Measurements from ENCODE around the gene VIL1. TPM values are rescaled to one million over a fixed set of nuclear protein-coding genes. Genes with fewer than 3 reads are reported as not detected.

Gene VIL1
- total RNA-seq, 1 experiment from 2014 or later = 0.18 TPM

DNA sequence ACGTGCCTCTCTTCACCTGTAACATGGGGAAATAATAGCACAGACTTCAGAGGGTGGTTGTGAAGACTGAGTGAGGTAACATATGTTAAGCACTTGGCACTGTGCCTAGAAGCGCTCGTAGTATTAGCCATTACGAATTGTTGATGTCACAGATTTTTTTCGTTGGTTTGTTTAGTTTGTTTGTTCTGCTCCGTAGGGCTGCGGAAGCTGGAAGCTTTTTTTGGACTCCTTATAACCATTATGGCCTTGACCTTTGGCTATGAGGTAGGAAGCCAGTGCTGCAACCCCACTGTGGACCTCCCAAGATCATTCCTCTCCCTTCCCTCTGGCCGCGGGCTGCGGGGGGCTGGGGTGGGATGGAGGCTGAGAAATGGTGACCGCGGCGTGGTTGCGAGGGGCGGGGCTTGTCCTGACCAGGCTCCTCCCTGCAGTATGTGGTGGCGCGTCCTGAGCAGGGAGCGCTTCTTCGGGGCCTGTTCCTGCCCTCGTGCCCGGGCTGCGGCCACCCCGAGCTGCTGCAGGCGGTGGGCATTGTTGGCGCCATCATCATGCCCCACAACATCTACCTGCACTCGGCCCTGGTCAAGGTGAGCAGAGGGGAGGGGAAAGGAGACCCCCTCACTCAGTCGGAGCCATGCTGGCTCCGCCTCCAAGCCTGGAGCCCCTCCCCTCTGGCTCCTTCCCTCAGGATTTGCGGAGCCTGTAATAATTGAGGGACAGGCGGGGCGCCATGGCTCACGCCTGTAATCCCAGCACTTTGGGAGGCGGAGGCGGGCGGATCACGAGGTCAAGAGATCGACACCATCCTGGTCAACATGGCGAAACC is 31.3 kb upstream of the VIL1 start:
- Histone ChIP-seq H3K4me3 (ENCODE audit: low read depth in 2 of 2, low read length in 2 of 2) (peak overlapping the region; percentile 12 to 42), H3K36me3 (ENCODE audit: control insufficient read depth, insufficient read depth, low read length) (no peaks in the 10 kb centered on the region), H3K4me1 (ENCODE audit: control insufficient read depth, insufficient read depth, low read length) (0 out of 2 replicates have a peak, but pooled peaks cover 6% of the 10 kb centered on the region), H3K27ac (ENCODE audit: low read length) (no peak overlapping the region), H3K9me3 (ENCODE audit: control insufficient read depth, insufficient read depth, low read depth, low read length) (no peaks in the 10 kb centered on the region), H3K27me3 (ENCODE audit: control insufficient read depth, insufficient read depth, low read length) (no peaks in the 10 kb centered on the region)
- TF ChIP-seq POLR2AphosphoS5 (IDR thresholded peaks at IDR 0.05; ENCODE audit: low read depth, low read length) (no peak), TCF7L2 (IDR thresholded peaks at IDR 0.05; ENCODE audit: low read depth, low read length) (no peak), SIN3A (IDR thresholded peaks at IDR 0.05; ENCODE audit: borderline replicate concordance, insufficient read depth, low read depth, low read length) (no peak), CTCF (IDR thresholded peaks at IDR 0.05) (no peak)
- TF ChIP-seq, protein P1, sequence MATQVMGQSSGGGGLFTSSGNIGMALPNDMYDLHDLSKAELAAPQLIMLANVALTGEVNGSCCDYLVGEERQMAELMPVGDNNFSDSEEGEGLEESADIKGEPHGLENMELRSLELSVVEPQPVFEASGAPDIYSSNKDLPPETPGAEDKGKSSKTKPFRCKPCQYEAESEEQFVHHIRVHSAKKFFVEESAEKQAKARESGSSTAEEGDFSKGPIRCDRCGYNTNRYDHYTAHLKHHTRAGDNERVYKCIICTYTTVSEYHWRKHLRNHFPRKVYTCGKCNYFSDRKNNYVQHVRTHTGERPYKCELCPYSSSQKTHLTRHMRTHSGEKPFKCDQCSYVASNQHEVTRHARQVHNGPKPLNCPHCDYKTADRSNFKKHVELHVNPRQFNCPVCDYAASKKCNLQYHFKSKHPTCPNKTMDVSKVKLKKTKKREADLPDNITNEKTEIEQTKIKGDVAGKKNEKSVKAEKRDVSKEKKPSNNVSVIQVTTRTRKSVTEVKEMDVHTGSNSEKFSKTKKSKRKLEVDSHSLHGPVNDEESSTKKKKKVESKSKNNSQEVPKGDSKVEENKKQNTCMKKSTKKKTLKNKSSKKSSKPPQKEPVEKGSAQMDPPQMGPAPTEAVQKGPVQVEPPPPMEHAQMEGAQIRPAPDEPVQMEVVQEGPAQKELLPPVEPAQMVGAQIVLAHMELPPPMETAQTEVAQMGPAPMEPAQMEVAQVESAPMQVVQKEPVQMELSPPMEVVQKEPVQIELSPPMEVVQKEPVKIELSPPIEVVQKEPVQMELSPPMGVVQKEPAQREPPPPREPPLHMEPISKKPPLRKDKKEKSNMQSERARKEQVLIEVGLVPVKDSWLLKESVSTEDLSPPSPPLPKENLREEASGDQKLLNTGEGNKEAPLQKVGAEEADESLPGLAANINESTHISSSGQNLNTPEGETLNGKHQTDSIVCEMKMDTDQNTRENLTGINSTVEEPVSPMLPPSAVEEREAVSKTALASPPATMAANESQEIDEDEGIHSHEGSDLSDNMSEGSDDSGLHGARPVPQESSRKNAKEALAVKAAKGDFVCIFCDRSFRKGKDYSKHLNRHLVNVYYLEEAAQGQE (IDR thresholded peaks at IDR 0.05; ENCODE audit: insufficient read depth in 1 of 2, low read depth in 2 of 2, low read length in 1 of 2) = no peak
- CTCF ChIA-PET = no interaction called here
- ATAC-seq (peak; percentile 78), DNase-seq (ENCODE audit: low read depth, low spot score) (no peak)
- POLR2A ChIA-PET = no interaction called here
- no TSS peak for BruUV-seq (replicated peaks)
- intact Hi-C loops (cut with micrococcal nuclease; ENCODE audit: unreplicated experiment) = no loop called here
- in situ Hi-C loops (cut with HindIII; ENCODE audit: low pct_unique_long_range_greater_than_20kb, low sequenced_read_pairs) = no loop called here

GRCh38 chr2:218389333-218390150 is 29.4 kb upstream of the VIL1 start:
- no peak for ATAC-seq
- BruUV-seq (replicated peaks) = no TSS peak
- Histone ChIP-seq H3K9me3 (ENCODE audit: control insufficient read depth, insufficient read depth, low read depth, low read length) (no peaks in the 10 kb centered on the region), H3K4me3 (ENCODE audit: low read depth in 2 of 2, low read length in 2 of 2) (no peak overlapping the region), H3K4me1 (ENCODE audit: control insufficient read depth, insufficient read depth, low read length) (peaks cover 14% of the 10 kb centered on the region), H3K27me3 (ENCODE audit: control insufficient read depth, insufficient read depth, low read length) (no peaks in the 10 kb centered on the region), H3K36me3 (ENCODE audit: control insufficient read depth, insufficient read depth, low read length) (no peaks in the 10 kb centered on the region), H3K27ac (ENCODE audit: low read length) (no peak overlapping the region)
- intact Hi-C loops (cut with micrococcal nuclease; ENCODE audit: unreplicated experiment) (no loop called here), in situ Hi-C loops (cut with HindIII; ENCODE audit: low pct_unique_long_range_greater_than_20kb, low sequenced_read_pairs) (no loop called here)
- TF ChIP-seq CTCF (IDR thresholded peaks at IDR 0.05) (no peak), TCF7L2 (IDR thresholded peaks at IDR 0.05; ENCODE audit: low read depth, low read length) (no peak), POLR2AphosphoS5 (IDR thresholded peaks at IDR 0.05; ENCODE audit: low read depth, low read length) (no peak), SIN3A (IDR thresholded peaks at IDR 0.05; ENCODE audit: borderline replicate concordance, insufficient read depth, low read depth, low read length) (no peak)
- TF ChIP-seq, protein P1 (IDR thresholded peaks at IDR 0.05; ENCODE audit: insufficient read depth in 1 of 2, low read depth in 2 of 2, low read length in 1 of 2) = no peak
- POLR2A ChIA-PET = interaction anchor here (0.6 kb wide), 1 partner anchor 52 kb away, joined by 3 read pairs; no protein-coding TSS in a partner anchor
- CTCF ChIA-PET = no interaction called here
- no peak for DNase-seq (ENCODE audit: low read depth, low spot score)
